HEK293T (cell line): ENCODE data around the gene AP3S2.
"Not testable (repeated sequence)": the region's sequence is repeated elsewhere in the genome, so short reads cannot be mapped to it uniquely, and the experiment has no call there.

ENCODE experiments used
- CTCF ChIA-PET: fragments of 350-600 bp; formaldehyde crosslinking; extraction: SDS; loops from one replicate; lab custom pipeline; 2021; ENCODE audit warnings: antibody characterized with exemption, inconsistent platforms; lab: Yijun Ruan, JAX
- POLR2A ChIA-PET: fragments of 350-600 bp; formaldehyde crosslinking; extraction: SDS; loops from one replicate; lab custom pipeline; 2020; ENCODE audit warnings: antibody characterized with exemption, inconsistent platforms; lab: Yijun Ruan, JAX
- DNase-seq: peaks from one replicate; pipeline ENCODE4 v3.0.0; 2012; ENCODE audit warnings: mixed read lengths; ENCODE audit errors: extremely low spot score
- ARNT ChIP-seq: fragments of 450-650 bp; IDR thresholded peaks from 2 replicates; pipeline ENCODE4 v1.6.1; 2017; ENCODE audit warnings: mild to moderate bottlenecking
- BHLHE40 ChIP-seq: fragments of 450-650 bp; IDR thresholded peaks from 2 replicates; pipeline ENCODE4 v1.6.1; 2016; ENCODE audit warnings: mild to moderate bottlenecking, moderate library complexity, borderline replicate concordance
- CTBP1 ChIP-seq: fragments of 450-650 bp; IDR thresholded peaks from 2 replicates; pipeline ENCODE4 v1.6.1; 2016; ENCODE audit warnings: borderline replicate concordance
- ELF4 ChIP-seq: fragments of 450-650 bp; IDR thresholded peaks from 2 replicates; pipeline ENCODE4 v1.6.1; 2017; ENCODE audit warnings: antibody characterized with exemption
- FOXA1 ChIP-seq: fragments of 450-650 bp; IDR thresholded peaks from 2 replicates; pipeline ENCODE4 v1.6.1; 2016; ENCODE audit warnings: mild to moderate bottlenecking
- FOXK2 ChIP-seq: fragments of 450-650 bp; IDR thresholded peaks from 2 replicates; pipeline ENCODE4 v1.6.1; 2016; ENCODE audit warnings: mild to moderate bottlenecking
- FOXM1 ChIP-seq: fragments of 450-650 bp; IDR thresholded peaks from 2 replicates; pipeline ENCODE4 v1.6.1; 2017; ENCODE audit warnings: mild to moderate bottlenecking, borderline replicate concordance
- HDGF ChIP-seq: fragments of 450-650 bp; IDR thresholded peaks from 2 replicates; pipeline ENCODE4 v1.6.1; 2017; ENCODE audit warnings: antibody characterized with exemption, borderline replicate concordance
- L3MBTL2 ChIP-seq: fragments of 450-650 bp; conservative IDR thresholded peaks from 2 replicates; pipeline ENCODE4 v1.6.1; 2016; ENCODE audit warnings: mild to moderate bottlenecking
- LEF1 ChIP-seq: fragments of 450-650 bp; IDR thresholded peaks from 2 replicates; pipeline ENCODE4 v1.6.1; 2017; ENCODE audit warnings: mild to moderate bottlenecking, borderline replicate concordance
- NFRKB ChIP-seq: fragments of 450-650 bp; IDR thresholded peaks from 2 replicates; pipeline ENCODE4 v1.6.1; 2016; ENCODE audit warnings: mild to moderate bottlenecking, moderate library complexity
- PKNOX1 ChIP-seq: fragments of 450-650 bp; IDR thresholded peaks from 2 replicates; pipeline ENCODE4 v1.6.1; 2016
- SP1 ChIP-seq: fragments of 450-650 bp; IDR thresholded peaks from 2 replicates; pipeline ENCODE4 v1.6.1; 2017
- SUZ12 ChIP-seq: fragments of 450-650 bp; IDR thresholded peaks from 2 replicates; pipeline ENCODE4 v1.6.1; 2016; ENCODE audit warnings: mild to moderate bottlenecking
- TARDBP ChIP-seq: fragments of 450-650 bp; IDR thresholded peaks from 2 replicates; pipeline ENCODE4 v1.6.1; 2016
- ZNF384 ChIP-seq: fragments of 450-650 bp; IDR thresholded peaks from 2 replicates; pipeline ENCODE4 v1.6.1; 2016

AP3S2 gene

GRCh38 chr15:89893696-89894447 lies at the start of gene AP3S2:
TSS of gene AP3S2 (minus strand) at chr15:89893994. CDS start at chr15:89893949, 45 bp downstream.
- DNase-seq, result peak; percentile 90
- CTCF ChIA-PET, result interaction anchor here (1.3 kb wide), 1 partner anchor 153 kb away, joined by 5 read pairs; no protein-coding TSS in a partner anchor

GRCh38 chr15:89939910-89940309 lies 46.1 kb upstream of the AP3S2 start:
- POLR2A ChIA-PET, result interaction anchor here (1.5 kb wide), 1 partner anchor 27 kb away, joined by 5 read pairs; the partner anchor contains the start of gene ARPIN
- CTCF ChIA-PET, result no interaction called here
- no peak for DNase-seq
- no peak for TF ChIP-seq PKNOX1
- TF ChIP-seq ZNF384, result no peak
- TF ChIP-seq TARDBP, result no peak
- TF ChIP-seq SP1, result no peak
- TF ChIP-seq HDGF, result no peak
- TF ChIP-seq BHLHE40, result no peak
- no peak for TF ChIP-seq ARNT
- no peak for TF ChIP-seq LEF1
- no peak for TF ChIP-seq NFRKB
- TF ChIP-seq CTBP1, result no peak
- TF ChIP-seq L3MBTL2, result no peak
- no peak for TF ChIP-seq FOXM1
- no peak for TF ChIP-seq ELF4
- TF ChIP-seq FOXA1, result no peak
- no peak for TF ChIP-seq SUZ12
- TF ChIP-seq FOXK2, result no peak

More at GRCh38 chr15:89893696-89894447, at the start of gene AP3S2:
- POLR2A ChIA-PET, result interaction anchor here (0.6 to 5.0 kb wide), 31 partner anchors 10 to 217 kb away, joined by 3 to 47 read pairs (median 4); partner anchors contain the start of genes ARPIN, IDH2 and MESP1
- TF ChIP-seq ARNT (peak; percentile 79), HDGF (no peak), L3MBTL2 (peak; percentile 98), ZNF384 (no peak), CTBP1 (peak; percentile 96), FOXK2 (peak; percentile 71; the same call in 1 of the 2 replicates), NFRKB (peak; percentile 55), TARDBP (no peak), FOXA1 (no peak), SUZ12 (no peak), FOXM1 (peak; percentile 89), ELF4 (peak; percentile 79), PKNOX1 (peak; percentile 53; the same call in 1 of the 2 replicates), BHLHE40 (no peak), SP1 (no peak), LEF1 (peak; percentile 87; the same call in 1 of the 2 replicates)

GRCh38 chr15:89939377-89939776 lies 45.6 kb upstream of the AP3S2 start:
- ChIA-PET CTCF (interaction anchor here (0.9 kb wide), 1 partner anchor 32 kb away, joined by 3 read pairs; no protein-coding TSS in a partner anchor), POLR2A (interaction anchor here (1.2 to 1.5 kb wide), 2 partner anchors 26 to 63 kb away, joined by 4 to 5 read pairs; partner anchors contain the start of gene ARPIN)
- not testable (repeated sequence) for DNase-seq

GRCh38 chr15:89937365-89938350 lies 43.9 kb upstream of the AP3S2 start:
- ChIA-PET POLR2A (interaction anchor here (1.2 kb wide), 1 partner anchor 64 kb away, joined by 4 read pairs; no protein-coding TSS in a partner anchor), CTCF (interaction anchor here (0.6 kb wide), 2 partner anchors 34 to 134 kb away, joined by 3 to 5 read pairs; no protein-coding TSS in a partner anchor)
- no peak for DNase-seq
- TF ChIP-seq L3MBTL2 (no peak), SUZ12 (no peak), ARNT (no peak), FOXA1 (no peak), HDGF (no peak), ZNF384 (no peak), FOXK2 (no peak)

- no peak for DNase-seq
- CTCF ChIA-PET, result interaction anchor here (0.6 kb wide), 2 partner anchors 34 to 135 kb away, joined by 3 to 5 read pairs; no protein-coding TSS in a partner anchor
- POLR2A ChIA-PET, result no interaction called here
- TF ChIP-seq ELF4 (no peak), FOXK2 (no peak), FOXM1 (no peak), PKNOX1 (no peak), BHLHE40 (no peak), L3MBTL2 (no peak), LEF1 (no peak)
Measured at GRCh38 chr15:89936786-89937265, 43.0 kb upstream of the AP3S2 start.
